GM23248 (cell line): ENCODE measurements around the gene CD59.

Experiments
- EZH2 ChIP-seq: fragments of 200-600 bp; sonication (generic); IDR thresholded peaks from 2 replicates; pipeline ENCODE4 v1.6.1; 2018; ENCODE audit warnings: antibody characterized with exemption, mild to moderate bottlenecking; ENCODE audit not compliant: insufficient read depth, poor library complexity, severe bottlenecking
- EZH2phosphoT487 ChIP-seq: fragments of 200-600 bp; sonication (generic); IDR thresholded peaks from 2 replicates; pipeline ENCODE4 v1.6.1; 2018; ENCODE audit warnings: antibody characterized with exemption, moderate library complexity, mild to moderate bottlenecking, low read depth; ENCODE audit not compliant: insufficient read depth

DNA sequence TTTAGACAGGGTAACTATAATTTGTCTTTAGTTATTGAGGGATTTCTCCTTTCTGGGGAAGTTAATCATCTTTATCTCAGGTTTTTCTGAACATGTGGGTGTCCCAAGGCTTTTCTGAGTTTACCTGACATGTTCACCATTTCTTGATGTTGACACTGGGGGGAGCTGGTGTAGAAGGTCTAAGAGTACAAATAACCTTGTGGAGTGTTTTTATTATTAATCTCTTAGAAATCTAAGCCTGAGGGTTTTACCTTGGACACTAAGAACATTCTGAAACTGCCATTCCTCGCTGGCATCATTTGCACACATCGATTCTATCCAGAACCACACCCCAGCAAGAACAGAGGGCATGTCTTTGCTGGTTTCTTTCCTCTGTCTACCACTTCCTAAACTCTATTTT, 20.0 kb downstream of the CD59 start:
- TF ChIP-seq EZH2 (no peak), EZH2phosphoT487 (no peak)
